ENCODE measurements around the gene HHIP. TPM values are rescaled to one million over a fixed set of nuclear protein-coding genes. Genes with fewer than 3 reads are reported as not detected.

Gene HHIP
- total and polyA plus RNA-seq, 9 of the 15 experiments (the other 6 are each of a cell fraction or from before 2014, with no cell fraction given): 0.09 TPM; not detected in 8

- Histone ChIP-seq H3K9me1 (ENCODE audit: control insufficient read depth, insufficient read depth, low read length) (no peaks in the 10 kb centered on the region), H3K4me3 (no peak overlapping the region), H2AFZ (ENCODE audit: low read depth, low read length) (no peak overlapping the region), H3K4me1 (replicated peaks in 1 of 2; ENCODE audit: control insufficient read depth in 2 of 2, insufficient read depth in 2 of 2, low read length in 2 of 2) (peaks cover 0 to 17% of the 10 kb centered on the region in 2 experiments; a peak in 2 of 5 replicates), H3K79me2 (ENCODE audit: control insufficient read depth, insufficient read depth, low read length) (no peaks in the 10 kb centered on the region), H3K4me2 (ENCODE audit: insufficient read depth, low read length) (no peak overlapping the region), H3K9me3 (replicated peaks; ENCODE audit: control insufficient read depth, insufficient read depth, low read depth, low read length) (no peaks in the 10 kb centered on the region), H3K27me3 (ENCODE audit: control insufficient read depth in 2 of 2, insufficient read depth in 2 of 2, low read length in 2 of 2) (peaks cover 6 to 16% of the 10 kb centered on the region in 2 experiments; a peak in 3 of 5 replicates), H3K9ac (ENCODE audit: insufficient read depth in 1 of 2, low read depth in 2 of 2, low read length in 2 of 2) (no peak overlapping the region), H3K27ac (ENCODE audit: extremely low read depth, low read depth, low read length) (no peak overlapping the region), H3K36me3 (ENCODE audit: control insufficient read depth, insufficient read depth, low read length) (no peaks in the 10 kb centered on the region), H4K20me1 (replicated peaks; ENCODE audit: control insufficient read depth, insufficient read depth, low read length) (no peaks in the 10 kb centered on the region)
- TF ChIP-seq, protein P1, sequence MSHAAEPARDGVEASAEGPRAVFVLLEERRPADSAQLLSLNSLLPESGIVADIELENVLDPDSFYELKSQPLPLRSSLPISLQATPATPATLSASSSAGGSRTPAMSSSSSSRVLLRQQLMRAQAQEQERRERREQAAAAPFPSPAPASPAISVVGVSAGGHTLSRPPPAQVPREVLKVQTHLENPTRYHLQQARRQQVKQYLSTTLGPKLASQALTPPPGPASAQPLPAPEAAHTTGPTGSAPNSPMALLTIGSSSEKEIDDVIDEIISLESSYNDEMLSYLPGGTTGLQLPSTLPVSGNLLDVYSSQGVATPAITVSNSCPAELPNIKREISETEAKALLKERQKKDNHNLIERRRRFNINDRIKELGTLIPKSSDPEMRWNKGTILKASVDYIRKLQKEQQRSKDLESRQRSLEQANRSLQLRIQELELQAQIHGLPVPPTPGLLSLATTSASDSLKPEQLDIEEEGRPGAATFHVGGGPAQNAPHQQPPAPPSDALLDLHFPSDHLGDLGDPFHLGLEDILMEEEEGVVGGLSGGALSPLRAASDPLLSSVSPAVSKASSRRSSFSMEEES (CRISPR knock-in tag; IDR thresholded peaks at IDR 0.05): no peak
- no peak for TF ChIP-seq KHSRP (IDR thresholded peaks at IDR 0.05)
- TF ChIP-seq TAF9B (IDR thresholded peaks at IDR 0.05; ENCODE audit: partially characterized antibody): no peak
- no peak for TF ChIP-seq SPI1 (IDR thresholded peaks at IDR 0.05; ENCODE audit: borderline replicate concordance, low read depth, low read length)
- TF ChIP-seq MAZ (CRISPR knock-in tag; conservative IDR thresholded peaks at IDR 0.05 in 1 of 2, IDR thresholded peaks at IDR 0.05 in 1 of 2): no peak
- TF ChIP-seq ZNF644 (tag; IDR thresholded peaks at IDR 0.05; ENCODE audit: low read depth): no peak
- TF ChIP-seq WHSC1 (IDR thresholded peaks at IDR 0.05; ENCODE audit: low read length): no peak
- intact Hi-C loops (cut with micrococcal nuclease) (no loop called here), in situ Hi-C loops (cut with MboI) (no loop called here)
- POLR2A ChIA-PET: interaction anchor here (0.8 kb wide), 1 partner anchor 19 kb away, joined by 3 read pairs; no protein-coding TSS in a partner anchor
- no TSS peak for BruUV-seq (replicated peaks)
- FAIRE-seq: no peak
- CTCF ChIA-PET (ENCODE audit: low intra/inter-chr PET ratio): no interaction called here
- no peak for ATAC-seq
- no peak for DNase-seq (ENCODE audit: extremely low read depth in 1 of 4, low spot score in 3 of 4)
- WGBS (ENCODE audit: insufficient coverage, low coverage, missing lambda C conversion rate): 0% methylated on average over 4 of the region's 4 CpGs
Observed at GRCh38 chr4:144647590-144647989, 1.6 kb downstream of the HHIP start.
